IPS-NIHi7 (cell line): ENCODE results near the gene MICOS13.

ENCODE experiments used
- DNase-seq: peaks from one replicate; pipeline ENCODE4 v3.0.0; 2012; ENCODE audit warnings: mixed read lengths; ENCODE audit errors: extremely low spot score

MICOS13 gene

GRCh38 chr19:5687360-5688198 is 7.3 kb upstream of the MICOS13 start:
- DNase-seq: no peak

- DNase-seq: peak; percentile 97
Measured at GRCh38 chr19:5686647-5687359, 6.5 kb upstream of the MICOS13 start.

DNA sequence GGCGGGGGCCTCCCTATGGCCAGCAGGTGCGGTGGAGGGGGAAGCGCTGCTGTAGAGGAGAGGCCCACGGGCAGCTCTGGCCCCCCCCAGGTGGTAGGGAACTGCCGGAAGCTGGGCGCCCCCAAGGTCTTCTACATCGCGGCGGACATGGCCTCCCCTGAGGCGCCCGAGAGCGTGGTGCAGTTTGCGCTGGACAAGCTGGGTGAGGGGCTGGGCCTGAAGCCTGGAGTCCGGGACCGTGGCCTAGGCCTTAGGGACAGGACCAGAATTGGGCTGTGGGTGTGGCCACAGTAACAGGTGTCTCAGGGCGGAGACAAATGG is 6.0 kb upstream of the MICOS13 start:
- no peak for DNase-seq

GRCh38 chr19:5684694-5685430 is 4.5 kb upstream of the MICOS13 start:
- no peak for DNase-seq

DNA sequence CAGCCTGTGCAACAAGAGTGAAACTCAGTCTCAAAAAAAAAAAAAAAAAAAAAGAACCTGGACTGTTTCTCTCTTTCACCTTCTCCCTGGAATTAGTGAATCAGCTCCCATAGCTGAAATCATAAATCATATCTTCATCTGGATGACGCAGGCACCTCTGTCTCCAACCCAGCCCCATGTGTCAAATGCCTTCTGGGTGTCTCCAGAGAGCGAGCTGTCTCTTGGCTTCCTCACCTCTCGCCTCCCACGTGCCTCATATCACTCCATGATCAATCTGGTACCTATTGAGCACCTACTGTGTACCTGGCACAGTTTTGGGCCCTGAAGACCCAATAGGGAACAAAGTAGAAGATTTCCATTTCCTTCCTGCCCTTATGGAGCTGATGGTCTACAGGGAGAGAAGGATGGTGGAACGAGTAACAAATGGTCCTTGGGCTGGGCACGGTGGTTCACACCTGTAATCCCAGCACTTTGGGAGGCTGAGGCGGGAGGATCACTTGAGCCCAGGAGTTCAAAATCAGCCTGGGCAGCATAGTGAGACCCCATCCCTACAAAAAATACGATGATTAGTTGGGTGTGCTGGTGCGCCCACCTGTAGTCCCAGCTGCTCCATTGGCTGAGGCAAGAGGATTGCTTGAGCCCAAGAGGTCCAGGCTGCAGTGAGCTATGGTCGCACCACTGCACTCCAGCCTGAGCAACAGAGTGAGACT is 3.0 kb upstream of the MICOS13 start:
- DNase-seq: no peak

DNA sequence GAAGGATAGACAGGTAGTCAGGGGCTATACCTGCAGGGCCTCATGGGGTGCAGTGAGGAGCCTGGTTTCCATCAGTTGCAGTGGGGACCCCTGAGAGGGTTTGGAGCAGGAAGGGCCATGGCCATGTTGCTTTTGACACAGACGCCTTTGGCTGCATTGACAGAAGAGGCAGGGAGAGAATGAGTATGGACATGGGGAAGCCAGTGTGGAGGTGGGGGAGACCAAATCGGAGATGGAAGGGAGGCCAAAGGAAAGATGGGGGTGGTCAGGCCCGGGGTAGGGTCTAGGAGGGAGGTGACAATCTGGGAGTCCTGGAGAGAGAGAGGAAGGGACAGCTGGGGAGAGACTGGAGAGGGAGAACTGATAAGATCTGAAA is 1.8 kb upstream of the MICOS13 start:
- no peak for DNase-seq

DNA sequence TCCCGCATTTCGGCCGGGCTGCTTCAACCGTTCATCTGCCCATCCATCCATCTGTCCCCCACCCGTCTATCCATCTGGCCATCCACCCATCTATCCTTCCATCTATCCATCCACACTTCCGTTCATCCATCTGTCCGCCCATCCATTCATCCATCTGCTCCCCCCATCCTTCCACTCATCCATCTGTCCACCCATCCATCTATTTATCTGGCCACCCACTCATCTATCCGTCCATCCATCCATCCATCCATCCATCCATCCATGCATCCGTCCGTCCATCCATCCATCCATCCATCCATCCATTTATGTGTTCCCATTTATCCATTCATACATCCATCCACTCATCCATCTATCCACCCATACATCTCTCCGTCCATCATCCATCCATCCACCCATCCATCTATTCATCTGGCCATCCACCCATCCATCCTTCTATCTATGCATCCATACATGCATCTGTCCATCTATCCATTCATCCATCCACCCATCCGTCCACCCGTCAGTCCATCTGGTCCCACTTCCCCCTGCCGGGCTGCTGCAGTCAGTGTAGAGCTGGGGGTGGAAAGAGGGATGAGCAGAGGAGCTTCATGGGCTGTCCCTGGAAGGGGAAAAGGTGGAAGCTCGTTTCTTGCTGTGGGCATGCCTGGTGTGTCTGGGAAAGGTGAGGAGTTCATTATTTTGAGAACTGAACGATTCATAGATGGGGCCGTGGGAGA is 1.2 kb upstream of the MICOS13 start:
- DNase-seq: no peak

GRCh38 chr19:5680084-5680436 is 256 bp downstream of the MICOS13 start:
- peak; percentile 56 for DNase-seq

DNA sequence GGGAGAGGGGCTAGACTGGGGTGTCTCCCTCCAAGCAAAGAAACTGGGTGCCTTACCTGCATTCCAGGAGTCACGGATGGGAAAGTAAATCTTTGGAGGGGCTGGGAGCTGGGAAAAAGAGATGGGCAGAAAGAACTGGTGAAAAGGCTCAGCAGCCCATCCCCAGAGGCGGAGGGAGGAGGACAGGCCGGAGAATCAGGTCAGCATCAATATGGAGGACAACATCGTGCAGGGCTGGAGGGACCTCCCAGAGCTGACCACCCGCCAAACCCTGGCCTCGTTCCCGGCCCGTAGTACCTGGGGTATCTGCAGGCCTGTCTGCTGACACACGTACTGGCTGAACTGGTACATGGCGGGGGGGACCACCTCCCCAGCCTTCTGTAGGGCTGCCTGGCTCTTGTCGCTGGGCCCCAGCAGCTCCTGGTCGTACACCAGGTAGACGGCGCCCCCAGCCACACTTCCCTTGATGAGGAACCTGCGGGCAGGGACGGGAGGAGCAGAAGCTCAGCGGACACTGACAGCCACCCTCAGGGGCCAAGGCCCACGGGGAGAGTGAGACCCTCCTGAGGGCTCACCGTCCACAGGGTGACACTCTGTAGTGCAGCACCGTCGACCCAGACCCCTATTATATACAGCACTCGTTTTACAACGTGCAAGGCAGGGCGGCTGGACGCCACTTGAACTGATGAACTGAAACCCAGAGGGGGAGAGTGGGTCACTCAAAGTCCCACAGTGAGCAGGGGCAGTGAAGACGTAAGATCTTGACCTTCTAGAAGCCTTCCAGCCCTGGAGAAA is 830 bp downstream of the MICOS13 start:
- DNase-seq: no peak

GRCh38 chr19:5678071-5678718 is 2.1 kb downstream of the MICOS13 start:
- no peak for DNase-seq

DNA sequence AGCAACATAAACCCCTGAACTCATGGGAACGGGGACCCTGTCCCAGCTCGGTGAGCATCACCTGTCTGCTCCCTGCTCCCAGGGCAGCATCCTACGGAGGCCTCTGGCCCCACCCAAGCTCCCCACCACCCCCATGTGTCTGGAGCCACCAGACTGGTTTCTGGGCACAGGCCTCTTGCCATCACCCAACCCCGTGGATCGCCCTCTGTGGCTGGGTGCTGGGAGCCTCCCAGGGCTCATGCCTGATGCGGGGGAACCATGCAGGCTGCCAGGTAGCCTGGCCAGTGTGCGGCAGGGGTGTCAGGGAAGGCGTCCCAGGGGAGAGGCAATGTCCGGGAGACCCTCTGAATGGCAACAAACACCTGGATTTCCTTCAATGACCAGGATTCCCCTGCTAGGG is 2.7 kb downstream of the MICOS13 start:
- DNase-seq: no peak

- no peak for DNase-seq
Measured at GRCh38 chr19:5677136-5677535, 3.2 kb downstream of the MICOS13 start.

GRCh38 chr19:5676772-5677105 is 3.6 kb downstream of the MICOS13 start:
- no peak for DNase-seq

- no peak for DNase-seq
Measured at GRCh38 chr19:5676105-5676771, 4.1 kb downstream of the MICOS13 start.

GRCh38 chr19:5674714-5675113 is 5.6 kb downstream of the MICOS13 start:
- DNase-seq: no peak

- no peak for DNase-seq
Measured at GRCh38 chr19:5673752-5674151, 6.6 kb downstream of the MICOS13 start.

DNA sequence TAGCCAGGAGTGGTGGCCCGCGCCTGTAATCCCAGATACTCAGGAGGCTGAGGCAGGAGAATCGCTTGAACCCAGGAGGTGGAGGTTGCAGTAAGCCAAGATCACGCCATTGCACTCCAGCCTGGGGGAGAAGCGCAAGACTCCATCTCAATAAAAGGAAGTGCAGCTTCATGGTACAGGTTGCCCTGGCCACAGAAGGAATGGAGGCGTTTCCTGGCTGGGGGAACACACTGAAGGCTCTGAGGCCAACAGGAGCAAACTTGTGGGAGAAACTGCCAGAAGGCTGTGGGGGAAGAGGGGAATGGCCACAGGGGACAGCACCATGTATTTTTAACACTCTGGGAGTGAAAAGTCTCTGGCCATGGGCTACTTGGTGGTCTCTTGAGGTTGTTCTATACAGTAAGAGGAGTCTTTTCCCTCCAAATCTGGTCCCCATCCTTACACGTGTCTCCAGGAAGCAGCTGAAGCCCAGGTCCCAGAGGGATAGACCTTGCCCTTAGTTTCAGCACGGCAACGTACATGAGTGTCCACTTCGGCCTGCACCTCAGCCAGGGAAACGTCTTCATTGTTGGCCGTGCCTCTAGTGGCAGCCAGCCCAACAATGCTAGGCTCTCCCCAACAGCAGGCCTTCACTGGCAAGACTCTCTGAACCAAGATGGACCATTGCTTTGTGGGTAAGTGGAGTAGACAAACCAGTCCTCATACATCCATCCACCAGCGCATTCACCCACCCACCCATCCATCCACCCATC is 7.4 kb downstream of the MICOS13 start:
- DNase-seq: no peak

DNA sequence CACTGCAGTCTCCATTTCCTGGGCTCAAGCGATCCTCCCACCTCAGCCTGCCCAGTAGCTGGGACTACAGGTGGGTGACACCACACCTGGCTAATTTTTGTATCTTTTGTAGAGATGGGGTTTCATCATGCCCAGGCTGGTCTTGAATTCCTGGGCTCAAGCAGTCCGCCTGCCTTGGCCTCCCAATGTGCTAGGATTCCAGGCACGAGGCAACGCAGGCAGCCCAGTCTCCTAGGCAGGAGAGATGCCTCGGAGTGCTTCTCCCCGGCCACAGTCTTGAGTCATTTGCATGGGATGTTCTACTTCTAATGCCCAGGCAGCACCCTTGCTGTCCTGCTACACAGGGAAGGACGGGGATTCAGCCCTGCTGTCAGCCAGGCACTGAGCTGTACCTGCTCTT is 8.7 kb downstream of the MICOS13 start:
- no peak for DNase-seq

DNA sequence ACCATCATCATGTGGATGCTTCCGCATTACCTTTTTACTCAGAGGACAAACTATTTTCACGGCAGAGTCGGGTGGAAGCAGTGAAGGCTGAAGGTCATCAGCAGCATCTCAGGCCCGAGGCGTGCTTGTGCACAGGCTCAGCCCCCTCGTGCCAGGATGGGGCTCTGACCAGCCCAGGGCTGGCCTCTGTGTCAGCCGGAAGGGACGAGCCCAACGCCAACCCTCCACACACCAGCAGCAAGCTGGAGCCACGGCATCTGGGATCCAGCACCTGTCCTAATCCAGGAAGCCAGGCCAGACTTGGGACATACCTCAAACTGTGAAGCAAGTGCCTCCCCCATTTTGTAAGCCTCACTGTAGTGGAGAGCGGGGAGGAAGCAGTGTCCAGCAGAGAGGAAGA is 11.1 kb downstream of the MICOS13 start:
- no peak for DNase-seq
